Common myeloid progenitor, CD34-positive (primary cell): ENCODE measurements around the gene ESR1.

ENCODE experiments used
- CTCF ChIA-PET: fragments of 350-600 bp; sonication (Branson Sonifier 250); formaldehyde crosslinking; loops from one replicate; lab custom pipeline; 2021; ENCODE audit warnings: antibody characterized with exemption; lab: Charles Lee
- POLR2A ChIA-PET: fragments of 350-600 bp; sonication (Branson Sonifier 250); formaldehyde crosslinking; loops from one replicate; lab custom pipeline; 2021; ENCODE audit warnings: antibody characterized with exemption; lab: Charles Lee
- DNase-seq, 3 donors: peaks; one replicate each; pipeline versions ENCODE4 v3.0.0 to v3.0.0-alpha.2; 2013
- H3K27ac ChIP-seq, 2 experiments: 1 replicate in 1 of 2; 2 replicates in 1 of 2; pipeline ENCODE4 v1.7.0; 2013; ENCODE audit warnings: inconsistent platforms in 2 of 2, low read length in 2 of 2, mild to moderate bottlenecking in 2 of 2, low read depth in 1 of 2, moderate library complexity in 1 of 2; ENCODE audit not compliant: severe bottlenecking in 2 of 2, insufficient read depth in 1 of 2, poor library complexity in 1 of 2
- H3K27me3 ChIP-seq, 5 experiments: replicated peaks in 2 of 5; 1 replicate in 3 of 5; 2 replicates in 2 of 5; pipeline versions ENCODE4 v1.6.1 to v1.7.0; 2013; ENCODE audit warnings: low read length in 4 of 5, mild to moderate bottlenecking in 2 of 5, moderate library complexity in 2 of 5, inconsistent platforms in 1 of 5; ENCODE audit not compliant: insufficient read depth in 5 of 5, control insufficient read depth in 4 of 5
- H3K36me3 ChIP-seq, 4 experiments: 1 replicate in 2 of 4; 2 replicates in 2 of 4; pipeline versions ENCODE4 v1.6.1 to v1.7.0; 2013; ENCODE audit warnings: low read length in 3 of 4, control low read depth in 1 of 4, mild to moderate bottlenecking in 1 of 4; ENCODE audit not compliant: control insufficient read depth in 4 of 4, insufficient read depth in 4 of 4
- H3K4me1 ChIP-seq, 4 experiments: 1 replicate in 3 of 4; 2 replicates in 1 of 4; pipeline versions ENCODE4 v1.6.1 to v1.7.1; 2013; ENCODE audit warnings: low read length in 3 of 4, mild to moderate bottlenecking in 3 of 4, control low read depth in 1 of 4, inconsistent platforms in 1 of 4, moderate library complexity in 1 of 4; ENCODE audit not compliant: control insufficient read depth in 4 of 4, insufficient read depth in 4 of 4; ENCODE audit errors: control extremely low read depth in 1 of 4
- H3K4me3 ChIP-seq, 7 experiments: 1 replicate in 4 of 7; 2 replicates in 3 of 7; pipeline versions ENCODE4 v1.5.1 to v1.7.0; 2013; ENCODE audit warnings: mild to moderate bottlenecking in 7 of 7, low read length in 6 of 7, moderate library complexity in 6 of 7, inconsistent platforms in 2 of 7, low read depth in 2 of 7, control low read depth in 1 of 7; ENCODE audit not compliant: insufficient read depth in 4 of 7, control insufficient read depth in 1 of 7; ENCODE audit errors: extremely low read depth in 1 of 7
- H3K9me3 ChIP-seq, 5 experiments: 1 replicate in 4 of 5; 2 replicates in 1 of 5; pipeline versions ENCODE4 v1.6.1 to v1.7.1; 2013; ENCODE audit warnings: low read length in 4 of 5, mild to moderate bottlenecking in 2 of 5, inconsistent platforms in 1 of 5, low read depth in 1 of 5, moderate library complexity in 1 of 5; ENCODE audit not compliant: control insufficient read depth in 4 of 5, insufficient read depth in 2 of 5; ENCODE audit errors: control extremely low read depth in 1 of 5
- WGBS: methylation state at CpG from one replicate; pipeline ENCODE4 v1.1.5; 2013; ENCODE audit not compliant: insufficient coverage; 5-methylcytosine and 5-hydroxymethylcytosine counted together

Gene ESR1

DNA sequence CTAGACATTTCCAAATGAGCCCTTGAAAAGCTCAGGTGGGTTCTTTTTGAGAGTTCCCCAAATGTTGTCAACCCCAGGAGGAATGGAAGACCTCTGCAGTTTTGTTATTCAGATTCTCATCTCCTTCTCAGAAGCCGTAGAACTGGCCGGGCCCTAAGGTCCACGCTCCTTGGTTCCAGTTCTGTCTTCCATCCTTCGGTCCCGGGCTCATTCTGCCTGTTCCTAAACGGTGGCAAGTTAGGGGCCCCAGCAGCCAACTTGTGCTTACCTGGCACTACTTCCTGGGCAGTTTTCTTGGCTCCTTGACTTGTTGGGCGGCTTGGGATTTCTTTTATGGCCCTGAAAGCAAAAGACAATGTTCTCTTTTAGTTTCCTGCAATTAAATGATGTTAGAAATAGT, 6.4 kb downstream of the ESR1 start:
- H3K27me3 ChIP-seq, result peaks cover 0 to 17% (median 8%) of the 10 kb centered on the region in 5 experiments
- no peak overlapping the region for H3K4me3 ChIP-seq
- 98% methylated on average over 6 of the region's 7 CpGs for WGBS
- peaks cover 0 to 2% (median 0%) of the 10 kb centered on the region in 4 experiments for H3K4me1 ChIP-seq
- H3K9me3 ChIP-seq, result no peaks in the 10 kb centered on the region
- no peak overlapping the region for H3K27ac ChIP-seq
- H3K36me3 ChIP-seq, result no peaks in the 10 kb centered on the region
- CTCF ChIA-PET, result no interaction called here
- POLR2A ChIA-PET, result no interaction called here
- DNase-seq, result no peak

DNA sequence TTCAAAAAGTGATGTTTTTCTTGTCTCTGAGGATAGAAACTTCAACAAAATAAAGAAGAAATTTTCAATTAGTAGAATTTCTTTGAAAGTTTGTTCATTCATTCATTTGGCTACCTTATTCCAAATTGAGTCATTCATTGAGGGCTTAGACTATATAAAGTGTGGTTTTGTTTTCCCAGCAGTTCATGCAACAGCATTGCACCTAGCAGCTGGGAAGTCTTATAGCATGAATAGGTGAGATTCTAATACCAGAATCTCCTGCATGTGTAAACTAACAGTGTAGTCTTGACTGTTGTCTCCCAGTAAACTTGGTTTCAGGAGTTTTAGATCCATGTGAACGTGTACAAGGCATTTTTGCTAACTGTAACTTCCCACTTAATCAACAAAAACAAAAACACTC, 7.1 kb downstream of the ESR1 start:
- Histone ChIP-seq H3K4me1 (no peaks in the 10 kb centered on the region), H3K27me3 (peaks cover 0 to 9% (median 1%) of the 10 kb centered on the region in 5 experiments), H3K9me3 (no peaks in the 10 kb centered on the region), H3K4me3 (no peak overlapping the region), H3K36me3 (no peaks in the 10 kb centered on the region), H3K27ac (no peak overlapping the region)
- WGBS, result 78% methylated on average over 1 of the region's 1 CpG
- ChIA-PET CTCF (no interaction called here), POLR2A (no interaction called here)
- no peak for DNase-seq

DNA sequence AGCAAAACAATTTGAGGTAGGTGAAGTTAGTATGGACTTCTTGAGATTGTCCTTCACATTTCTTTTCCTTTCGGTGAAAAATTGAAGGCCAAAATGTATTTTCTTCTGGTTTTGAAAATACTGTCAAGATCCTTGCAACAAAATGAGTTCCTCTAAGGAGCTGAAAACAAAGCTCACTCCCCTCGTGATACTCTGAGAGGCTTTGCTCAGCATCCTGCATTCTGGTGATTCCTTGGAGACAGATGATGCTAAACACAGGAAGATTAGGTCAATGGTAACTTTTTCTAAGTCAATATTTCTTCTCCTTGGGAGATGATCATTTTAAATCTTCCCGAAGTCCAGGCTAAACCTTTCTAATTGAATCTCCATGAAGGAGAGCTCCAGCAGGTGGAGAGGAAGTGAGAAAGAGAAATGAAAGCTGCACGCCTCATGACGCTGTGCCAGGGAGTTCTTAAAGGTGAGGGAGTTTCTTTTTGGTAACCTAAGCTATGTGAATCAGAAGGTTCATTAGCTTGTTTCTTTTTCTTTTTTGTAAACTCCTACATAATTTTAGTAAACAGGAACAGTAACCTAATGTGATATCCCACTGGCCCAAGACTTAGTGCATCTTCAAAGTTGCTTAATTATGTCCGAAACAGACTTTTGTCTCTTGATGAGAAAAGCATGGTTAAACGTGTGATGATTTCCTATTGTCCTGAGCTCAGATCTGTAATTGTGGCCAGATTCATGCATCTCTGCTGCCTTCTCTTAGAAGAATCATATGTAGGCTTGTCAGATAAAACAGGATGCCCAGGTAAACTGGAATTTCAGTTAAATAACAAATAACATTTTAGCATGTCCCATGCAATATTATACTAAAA, 15.0 kb downstream of the ESR1 start:
- Histone ChIP-seq H3K27ac (no peak overlapping the region), H3K27me3 (no peaks in the 10 kb centered on the region), H3K9me3 (no peaks in the 10 kb centered on the region), H3K36me3 (no peaks in the 10 kb centered on the region), H3K4me1 (no peaks in the 10 kb centered on the region), H3K4me3 (no peak overlapping the region)
- DNase-seq, result no peak
- POLR2A ChIA-PET, result no interaction called here
- CTCF ChIA-PET, result no interaction called here
- WGBS, result 82% methylated on average over 4 of the region's 7 CpGs

DNA sequence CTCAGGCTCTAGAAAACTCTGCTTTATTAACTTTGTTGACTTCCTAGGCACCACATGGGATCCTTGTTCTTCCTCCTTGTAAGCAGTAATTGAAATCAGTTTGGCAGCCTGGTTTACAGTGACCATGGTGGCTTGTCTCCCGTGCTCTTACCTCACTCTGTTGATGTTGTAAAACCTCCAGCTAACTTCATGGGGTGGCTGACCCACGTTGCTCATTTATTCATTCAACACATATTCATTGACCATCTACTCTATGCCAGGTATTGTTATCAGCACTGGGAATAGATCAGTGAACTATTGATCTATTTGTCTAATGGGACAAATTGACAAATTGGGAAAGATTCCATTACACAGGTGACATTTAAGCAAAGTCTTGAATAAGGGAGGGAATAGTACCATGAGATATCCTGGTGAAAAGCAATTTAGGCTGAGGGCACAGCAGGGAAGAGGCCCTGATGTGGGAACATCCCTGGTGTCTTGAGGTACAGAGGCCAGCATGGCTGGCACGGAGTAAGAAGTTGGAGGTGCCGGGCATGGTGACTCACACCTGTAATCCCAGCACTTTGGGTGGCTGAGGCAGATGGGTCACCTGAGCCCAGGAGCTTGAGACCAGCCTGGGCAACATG, 19.1 kb downstream of the ESR1 start:
- no peaks in the 10 kb centered on the region for H3K4me1 ChIP-seq
- no peaks in the 10 kb centered on the region for H3K36me3 ChIP-seq
- H3K4me3 ChIP-seq, result no peak overlapping the region
- 100% methylated on average over 3 of the region's 4 CpGs for WGBS
- CTCF ChIA-PET, result no interaction called here
- H3K27ac ChIP-seq, result no peak overlapping the region
- H3K9me3 ChIP-seq, result no peaks in the 10 kb centered on the region
- POLR2A ChIA-PET, result no interaction called here
- no peaks in the 10 kb centered on the region for H3K27me3 ChIP-seq
- DNase-seq, result no peak

DNA sequence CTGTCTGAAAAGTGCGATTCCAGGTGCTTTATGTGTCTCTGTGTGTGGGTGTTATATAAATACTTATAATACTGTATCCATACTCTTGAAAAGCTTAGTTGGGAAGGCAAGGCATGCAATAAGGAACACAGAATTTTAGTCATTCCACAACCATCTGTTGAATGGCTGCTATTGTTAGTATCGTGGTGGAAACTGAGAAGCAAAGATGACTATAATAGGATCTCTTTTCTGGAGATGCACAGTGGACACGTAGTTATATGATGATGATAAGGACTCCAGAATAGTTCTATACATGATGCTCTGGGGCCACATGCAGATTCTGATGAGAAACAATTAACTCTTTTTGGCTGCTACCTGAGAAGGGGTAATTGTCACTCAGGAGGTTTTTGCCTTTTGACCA, 25.2 kb downstream of the ESR1 start:
- Histone ChIP-seq H3K27ac (no peak overlapping the region), H3K4me1 (no peaks in the 10 kb centered on the region), H3K9me3 (no peaks in the 10 kb centered on the region), H3K36me3 (no peaks in the 10 kb centered on the region), H3K4me3 (no peak overlapping the region), H3K27me3 (no peaks in the 10 kb centered on the region)
- POLR2A ChIA-PET, result no interaction called here
- no peak for DNase-seq
- CTCF ChIA-PET, result interaction anchor here (1.1 kb wide), 1 partner anchor 14 kb away, joined by 3 read pairs; no protein-coding TSS in a partner anchor
- no CpG with 5 or more reads among the region's 3 CpGs for WGBS

DNA sequence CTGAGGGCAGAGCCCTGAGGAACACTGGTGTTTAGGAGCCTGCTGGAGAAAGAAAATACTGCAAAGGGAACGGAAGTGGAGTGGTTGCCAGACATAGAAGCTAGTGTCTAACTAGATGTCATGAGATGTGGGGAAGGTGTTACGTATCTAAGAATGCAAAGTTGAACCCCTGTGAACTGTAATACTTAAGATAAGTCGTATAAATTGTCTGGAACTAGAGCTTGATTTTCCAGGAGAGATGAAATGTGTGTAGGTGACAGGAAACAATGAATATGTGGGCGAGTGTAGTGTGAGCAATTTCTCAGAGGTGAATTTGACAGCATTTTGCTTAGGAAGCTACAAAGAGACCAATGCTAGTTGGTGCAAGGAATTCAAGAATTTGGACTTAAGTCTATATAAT, 27.9 kb downstream of the ESR1 start:
- H3K4me3 ChIP-seq, result no peak overlapping the region
- no peaks in the 10 kb centered on the region for H3K27me3 ChIP-seq
- H3K36me3 ChIP-seq, result no peaks in the 10 kb centered on the region
- no peaks in the 10 kb centered on the region for H3K4me1 ChIP-seq
- DNase-seq, result no peak
- POLR2A ChIA-PET, result no interaction called here
- no peak overlapping the region for H3K27ac ChIP-seq
- CTCF ChIA-PET, result no interaction called here
- H3K9me3 ChIP-seq, result no peaks in the 10 kb centered on the region
- WGBS, result 89% methylated on average over 4 of the region's 4 CpGs

DNA sequence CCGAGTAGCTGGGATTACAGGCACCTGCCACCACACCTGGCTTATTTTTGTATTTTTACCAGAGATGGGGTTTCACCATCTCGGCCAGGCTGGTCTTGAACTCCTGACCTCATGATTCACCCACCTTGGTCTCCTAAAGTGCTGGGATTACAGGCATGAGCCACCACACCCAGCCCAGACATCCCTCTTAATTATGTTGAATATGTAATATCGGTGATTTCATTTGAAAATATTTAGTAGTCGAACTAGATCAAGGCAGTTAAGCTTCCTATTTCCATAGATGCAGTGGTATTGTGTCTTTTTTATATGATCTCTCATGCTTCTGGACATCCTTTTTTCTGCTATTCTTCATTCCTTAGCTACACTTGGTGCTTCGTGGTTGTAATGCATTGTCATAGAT, 29.7 kb downstream of the ESR1 start:
- Histone ChIP-seq H3K4me1 (peaks cover 0 to 4% (median 0%) of the 10 kb centered on the region in 4 experiments), H3K36me3 (no peaks in the 10 kb centered on the region), H3K9me3 (no peaks in the 10 kb centered on the region), H3K4me3 (no peak overlapping the region), H3K27ac (no peak overlapping the region), H3K27me3 (no peaks in the 10 kb centered on the region)
- ChIA-PET POLR2A (no interaction called here), CTCF (no interaction called here)
- 86% methylated on average over 1 of the region's 5 CpGs for WGBS
- DNase-seq, result no peak
